ENCODE results near the gene TEKT3.

Gene TEKT3

DNA sequence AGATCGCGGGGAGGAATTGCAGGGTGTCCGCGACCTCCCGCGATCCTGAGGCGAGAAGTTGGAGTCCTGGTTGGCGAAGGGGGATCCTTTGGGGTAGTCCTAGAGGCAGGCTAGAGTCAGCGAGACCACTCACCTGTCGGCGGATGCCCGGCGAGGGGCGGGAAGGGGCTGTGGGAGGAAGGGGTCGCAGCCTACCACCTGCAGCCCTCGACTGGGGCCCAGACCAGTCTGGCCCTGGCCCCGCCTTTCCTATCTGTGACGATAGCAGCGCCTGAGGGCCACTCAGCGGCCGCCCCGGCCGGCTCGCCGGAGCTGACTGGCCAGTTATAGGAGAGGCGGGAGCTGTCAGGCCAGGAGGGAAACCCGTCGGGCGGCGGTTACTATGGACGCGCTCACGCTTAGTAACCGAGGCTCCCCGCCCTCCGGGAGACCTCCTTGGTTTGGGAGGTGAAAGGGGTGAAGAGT lies at the start of gene TEKT3:
Gene TEKT3 (minus strand): TSS at position 213 of the 465 bp plus-strand sequence. CDS start 10,012 bp downstream, outside the sequence.
- TF ChIP-seq, protein P1, sequence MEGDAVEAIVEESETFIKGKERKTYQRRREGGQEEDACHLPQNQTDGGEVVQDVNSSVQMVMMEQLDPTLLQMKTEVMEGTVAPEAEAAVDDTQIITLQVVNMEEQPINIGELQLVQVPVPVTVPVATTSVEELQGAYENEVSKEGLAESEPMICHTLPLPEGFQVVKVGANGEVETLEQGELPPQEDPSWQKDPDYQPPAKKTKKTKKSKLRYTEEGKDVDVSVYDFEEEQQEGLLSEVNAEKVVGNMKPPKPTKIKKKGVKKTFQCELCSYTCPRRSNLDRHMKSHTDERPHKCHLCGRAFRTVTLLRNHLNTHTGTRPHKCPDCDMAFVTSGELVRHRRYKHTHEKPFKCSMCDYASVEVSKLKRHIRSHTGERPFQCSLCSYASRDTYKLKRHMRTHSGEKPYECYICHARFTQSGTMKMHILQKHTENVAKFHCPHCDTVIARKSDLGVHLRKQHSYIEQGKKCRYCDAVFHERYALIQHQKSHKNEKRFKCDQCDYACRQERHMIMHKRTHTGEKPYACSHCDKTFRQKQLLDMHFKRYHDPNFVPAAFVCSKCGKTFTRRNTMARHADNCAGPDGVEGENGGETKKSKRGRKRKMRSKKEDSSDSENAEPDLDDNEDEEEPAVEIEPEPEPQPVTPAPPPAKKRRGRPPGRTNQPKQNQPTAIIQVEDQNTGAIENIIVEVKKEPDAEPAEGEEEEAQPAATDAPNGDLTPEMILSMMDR (IDR thresholded peaks at IDR 0.05) = no peak

DNA sequence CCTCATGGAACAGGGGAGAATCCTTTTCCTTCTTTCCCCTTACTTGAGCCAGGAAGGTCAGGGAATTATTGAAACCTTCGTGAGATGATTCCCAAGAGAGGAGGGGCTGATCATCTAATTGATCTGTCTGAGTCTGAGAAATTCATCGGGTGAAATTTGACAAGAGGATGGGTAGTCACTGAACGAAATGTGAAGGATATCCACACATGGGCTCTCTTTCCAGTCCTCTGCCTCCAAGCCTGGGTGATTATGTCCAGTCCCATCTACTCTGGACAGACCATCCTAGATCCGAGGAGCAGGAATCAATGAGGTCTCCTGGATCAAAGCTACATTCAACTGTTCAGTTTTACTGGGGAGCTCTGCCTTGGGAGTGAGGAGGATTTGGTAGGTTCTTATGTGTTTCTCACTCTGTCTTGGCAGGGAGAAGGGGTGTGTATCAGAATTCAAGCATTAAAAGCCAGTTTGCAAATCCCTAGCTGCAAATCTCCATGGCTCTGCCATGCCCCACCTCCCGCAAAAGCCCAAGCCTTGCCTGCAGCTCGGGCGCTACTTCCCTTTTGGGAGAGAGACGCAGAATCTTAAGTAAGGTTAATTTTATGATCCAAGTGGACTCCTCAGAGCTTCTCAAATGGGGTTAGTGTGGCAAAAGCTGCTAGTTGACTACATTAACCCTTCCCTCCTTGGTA lies 47.1 kb upstream of the TEKT3 start:
- TF ChIP-seq, protein P1 (IDR thresholded peaks at IDR 0.05) = no peak

DNA sequence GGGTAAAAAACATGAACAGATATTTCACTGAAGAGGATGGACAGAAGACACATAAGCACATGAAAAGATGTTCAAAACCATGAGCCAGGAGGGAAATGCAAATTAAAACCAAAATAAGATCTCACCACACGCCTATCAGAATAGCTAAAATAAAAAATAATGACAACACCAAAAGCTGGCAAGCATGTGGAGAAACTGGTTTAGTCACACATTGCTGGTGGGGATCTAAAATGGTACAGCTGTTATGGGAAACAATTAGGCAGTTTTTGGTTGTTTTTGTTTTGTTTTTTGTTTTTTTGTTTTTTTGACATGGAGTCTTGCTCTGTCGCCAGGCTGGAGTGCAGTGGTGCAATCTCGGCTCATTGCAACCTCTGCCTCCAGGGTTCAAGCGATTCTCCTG lies 44.7 kb upstream of the TEKT3 start:
- TF ChIP-seq, protein P1 (IDR thresholded peaks at IDR 0.05) = no peak

DNA sequence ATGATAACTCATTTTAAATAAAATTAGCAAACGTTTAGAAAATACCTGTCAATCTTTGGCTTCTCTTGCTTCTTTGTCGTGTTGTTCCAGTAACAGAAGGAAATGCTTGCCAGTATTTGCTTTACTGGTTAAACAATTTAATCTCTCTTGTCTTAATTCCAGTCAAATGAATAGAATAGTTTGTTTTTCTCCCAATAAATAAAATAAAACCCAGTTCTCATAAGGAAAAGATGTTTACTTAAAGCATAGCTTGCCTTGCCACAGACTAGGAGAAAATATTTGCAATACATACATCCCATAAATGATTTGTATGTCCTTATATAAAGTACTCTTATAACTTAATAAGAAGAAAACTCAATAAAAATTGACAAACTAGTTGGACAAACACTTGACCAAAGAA lies 43.9 kb upstream of the TEKT3 start:
- TF ChIP-seq, protein P1 (IDR thresholded peaks at IDR 0.05) = no peak

DNA sequence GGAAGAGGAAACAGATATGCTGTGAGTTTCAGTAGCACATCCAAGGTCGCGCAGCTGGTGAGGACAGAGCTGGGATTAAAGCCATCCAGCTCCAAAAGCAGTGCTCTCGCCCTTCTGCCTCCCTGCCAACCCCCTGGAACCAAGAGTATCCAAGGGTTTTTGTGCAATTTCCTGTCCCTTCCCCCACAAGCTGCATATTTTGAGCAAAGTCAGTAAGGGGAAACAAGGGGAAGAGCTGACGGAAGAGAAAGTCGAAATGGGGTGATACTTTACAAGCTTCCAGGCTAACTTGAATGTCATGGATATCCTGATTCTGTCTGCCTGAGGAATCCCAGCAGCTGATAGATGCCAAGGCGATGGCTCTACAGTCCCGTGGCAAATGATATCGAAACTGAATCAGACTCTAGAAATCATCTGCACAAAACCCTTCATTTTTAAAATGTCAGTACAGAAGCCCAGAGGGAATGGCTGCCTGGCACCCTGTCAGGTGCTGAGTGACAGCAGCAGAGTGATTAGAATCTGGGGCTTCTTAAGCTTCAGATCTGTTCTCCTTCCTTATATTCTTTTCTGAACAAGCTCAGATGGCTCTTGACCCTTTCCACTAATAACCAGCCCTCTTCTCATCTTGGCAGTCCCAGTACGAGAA lies 42.9 kb upstream of the TEKT3 start:
- TF ChIP-seq, protein P1 (IDR thresholded peaks at IDR 0.05) = no peak

DNA sequence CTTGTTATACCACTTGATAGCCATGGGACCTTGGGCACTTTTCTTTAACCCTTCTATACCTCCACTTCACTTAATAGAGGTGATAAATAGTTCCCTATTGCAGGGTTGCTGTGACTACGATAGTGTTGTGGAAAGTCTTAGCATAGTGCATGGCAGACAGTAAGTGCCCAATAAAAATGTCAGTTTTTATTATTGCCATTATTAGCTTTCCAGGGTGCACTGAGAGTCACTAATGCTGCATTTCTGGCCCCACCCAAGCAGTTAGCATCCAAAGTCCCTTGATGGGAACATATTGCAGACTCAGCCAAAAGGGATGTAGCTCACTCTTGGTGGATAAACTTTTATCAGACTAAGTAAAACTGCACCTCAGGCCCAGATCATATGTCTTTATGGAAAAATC lies 41.5 kb upstream of the TEKT3 start:
- TF ChIP-seq, protein P1 (IDR thresholded peaks at IDR 0.05) = no peak

DNA sequence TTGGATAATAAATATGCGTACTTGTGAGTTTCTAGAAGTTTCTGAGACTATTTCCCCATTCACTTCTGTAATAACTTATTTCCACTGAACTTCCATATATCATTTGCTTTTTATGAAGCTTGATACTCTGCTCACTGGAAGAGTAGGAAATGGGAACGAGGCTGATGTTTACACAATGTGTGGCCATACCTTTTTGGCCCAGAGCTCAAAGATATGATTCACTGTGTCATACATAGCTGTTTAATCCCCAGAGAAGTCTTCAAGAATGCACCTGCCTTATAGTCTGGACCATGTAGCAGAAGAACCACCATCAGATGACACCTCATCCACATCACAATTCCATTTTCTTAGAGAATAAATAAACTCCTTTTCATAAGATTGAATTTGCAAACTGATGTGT lies 40.3 kb upstream of the TEKT3 start:
- TF ChIP-seq, protein P1 (IDR thresholded peaks at IDR 0.05) = no peak

All from LNCAP (cell line).